GM12875 (cell line): Measurements from ENCODE around the gene C2orf42.
"Not testable (repeated sequence)": the region's sequence is repeated elsewhere in the genome, so short reads cannot be mapped to it uniquely, and the experiment has no call there.

Experiments
- H3K4me3 ChIP-seq: one replicate; pipeline ENCODE4 v1.5.1; 2011; ENCODE audit warnings: low read depth, low read length, control low read depth
- CTCF ChIP-seq: IDR thresholded peaks from 2 replicates; pipeline ENCODE4 v1.5.1; 2011; ENCODE audit warnings: low read depth, mild to moderate bottlenecking, control low read depth, inconsistent platforms, low read length, moderate library complexity, borderline replicate concordance; ENCODE audit not compliant: insufficient read depth

The C2orf42 gene

GRCh38 chr2:70103531-70104061 lies 87.2 kb downstream of the C2orf42 start:
- TF ChIP-seq CTCF = no peak
- no peak overlapping the region for H3K4me3 ChIP-seq

- H3K4me3 ChIP-seq = not testable (repeated sequence)
Observed at GRCh38 chr2:70102323-70102905, 88.4 kb downstream of the C2orf42 start.

- not testable (repeated sequence) for H3K4me3 ChIP-seq
Observed at GRCh38 chr2:70101686-70102085, 89.1 kb downstream of the C2orf42 start.

DNA sequence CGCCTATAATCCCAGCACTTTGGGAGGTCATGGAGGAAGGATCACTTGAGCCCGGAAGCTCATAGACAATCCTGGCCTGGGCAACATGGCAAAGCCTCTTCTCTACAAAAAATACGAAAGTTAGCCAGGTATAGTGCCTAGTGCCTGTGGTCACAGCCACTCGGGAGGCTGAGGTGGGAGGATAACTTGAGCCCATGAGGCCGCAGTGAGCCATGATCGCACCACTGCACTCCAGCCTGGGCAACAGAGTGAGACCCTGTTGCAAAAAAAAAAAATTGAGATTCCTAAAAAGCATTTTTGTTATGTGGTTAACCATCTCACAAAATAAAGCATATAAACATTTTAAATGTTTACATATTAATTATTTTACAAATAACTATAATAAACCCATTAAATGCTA lies 89.6 kb downstream of the C2orf42 start:
- TF ChIP-seq CTCF = no peak
- no peak overlapping the region for H3K4me3 ChIP-seq
